NCI-H345 treated with DMSO at 0.1 percent for 48 hours (cell line): ENCODE data around the gene SIM2.

Experiments used
- DNase-seq: peaks from one replicate; lab custom pipeline; 2025; ENCODE audit not compliant: unreplicated experiment; lab: John Stamatoyannopoulos, UW

Gene SIM2

GRCh38 chr21:36759348-36760083 lies 60.6 kb downstream of the SIM2 start:
- no peak for DNase-seq

GRCh38 chr21:36761685-36762084 lies 62.8 kb downstream of the SIM2 start:
- DNase-seq = no peak

- DNase-seq = no peak
Observed at GRCh38 chr21:36762642-36763041, 63.7 kb downstream of the SIM2 start.

- DNase-seq = no peak
Observed at GRCh38 chr21:36763305-36763704, 64.4 kb downstream of the SIM2 start.

GRCh38 chr21:36765229-36765628 lies 66.3 kb downstream of the SIM2 start:
- DNase-seq = no peak

GRCh38 chr21:36766511-36766910 lies 67.6 kb downstream of the SIM2 start:
- DNase-seq = no peak

- DNase-seq = no peak
Observed at GRCh38 chr21:36767096-36767495, 68.2 kb downstream of the SIM2 start.

GRCh38 chr21:36768496-36768895 lies 69.6 kb downstream of the SIM2 start:
- no peak for DNase-seq

- DNase-seq = no peak
Observed at GRCh38 chr21:36769051-36769839, 70.3 kb downstream of the SIM2 start.

- DNase-seq = no peak
Observed at GRCh38 chr21:36773117-36773516, 74.2 kb downstream of the SIM2 start.

- DNase-seq = no peak
Observed at GRCh38 chr21:36773995-36774394, 75.1 kb downstream of the SIM2 start.

GRCh38 chr21:36776981-36777617 lies 78.2 kb downstream of the SIM2 start:
- DNase-seq = no peak

GRCh38 chr21:36780861-36781260 lies 81.9 kb downstream of the SIM2 start:
- no peak for DNase-seq

- no peak for DNase-seq
Observed at GRCh38 chr21:36783612-36784374, 84.9 kb downstream of the SIM2 start.

- DNase-seq = no peak
Observed at GRCh38 chr21:36784947-36785346, 86.0 kb downstream of the SIM2 start.

GRCh38 chr21:36785615-36786014 lies 86.7 kb downstream of the SIM2 start:
- DNase-seq = no peak

- DNase-seq = no peak
Observed at GRCh38 chr21:36786186-36786585, 87.3 kb downstream of the SIM2 start.

- DNase-seq = no peak
Observed at GRCh38 chr21:36788120-36788638, 89.3 kb downstream of the SIM2 start.

GRCh38 chr21:36790616-36791015 lies 91.7 kb downstream of the SIM2 start:
- DNase-seq = no peak

- DNase-seq = no peak
Observed at GRCh38 chr21:36791180-36791579, 92.3 kb downstream of the SIM2 start.
